ENCODE results near the gene DDX46. TPM values are rescaled to one million over a fixed set of nuclear protein-coding genes. Genes with fewer than 3 reads are reported as not detected.
A peak's percentile ranks its signal among the peaks of the same experiment; 100 is the strongest.
"Not testable (repeated sequence)": the region's sequence is repeated elsewhere in the genome, so short reads cannot be mapped to it uniquely, and the experiment has no call there.

DDX46 gene, protein sequence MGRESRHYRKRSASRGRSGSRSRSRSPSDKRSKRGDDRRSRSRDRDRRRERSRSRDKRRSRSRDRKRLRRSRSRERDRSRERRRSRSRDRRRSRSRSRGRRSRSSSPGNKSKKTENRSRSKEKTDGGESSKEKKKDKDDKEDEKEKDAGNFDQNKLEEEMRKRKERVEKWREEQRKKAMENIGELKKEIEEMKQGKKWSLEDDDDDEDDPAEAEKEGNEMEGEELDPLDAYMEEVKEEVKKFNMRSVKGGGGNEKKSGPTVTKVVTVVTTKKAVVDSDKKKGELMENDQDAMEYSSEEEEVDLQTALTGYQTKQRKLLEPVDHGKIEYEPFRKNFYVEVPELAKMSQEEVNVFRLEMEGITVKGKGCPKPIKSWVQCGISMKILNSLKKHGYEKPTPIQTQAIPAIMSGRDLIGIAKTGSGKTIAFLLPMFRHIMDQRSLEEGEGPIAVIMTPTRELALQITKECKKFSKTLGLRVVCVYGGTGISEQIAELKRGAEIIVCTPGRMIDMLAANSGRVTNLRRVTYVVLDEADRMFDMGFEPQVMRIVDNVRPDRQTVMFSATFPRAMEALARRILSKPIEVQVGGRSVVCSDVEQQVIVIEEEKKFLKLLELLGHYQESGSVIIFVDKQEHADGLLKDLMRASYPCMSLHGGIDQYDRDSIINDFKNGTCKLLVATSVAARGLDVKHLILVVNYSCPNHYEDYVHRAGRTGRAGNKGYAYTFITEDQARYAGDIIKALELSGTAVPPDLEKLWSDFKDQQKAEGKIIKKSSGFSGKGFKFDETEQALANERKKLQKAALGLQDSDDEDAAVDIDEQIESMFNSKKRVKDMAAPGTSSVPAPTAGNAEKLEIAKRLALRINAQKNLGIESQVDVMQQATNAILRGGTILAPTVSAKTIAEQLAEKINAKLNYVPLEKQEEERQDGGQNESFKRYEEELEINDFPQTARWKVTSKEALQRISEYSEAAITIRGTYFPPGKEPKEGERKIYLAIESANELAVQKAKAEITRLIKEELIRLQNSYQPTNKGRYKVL
- total RNA-seq, result 10 to 100 TPM; 21.8 to 68.5 (median 33.1) TPM

- Histone ChIP-seq H3K4me3 (peak within 1 kb of the TSS; percentile 95), H3K4me1 (peaks cover 22% of the 10 kb centered on the region), H3K27me3 (no peaks in the 10 kb centered on the region), H3K27ac (peak within 1 kb of the TSS; percentile 82), H3K9me3 (no peaks in the 10 kb centered on the region), H3K36me3 (peaks cover 2% of the 10 kb centered on the region)
- TF ChIP-seq POLR2AphosphoS5 (IDR thresholded peaks at IDR 0.05) (peak in 2 of 3 donors; percentile 61 to 76), CTCF (IDR thresholded peaks at IDR 0.05) (peak in 1 of 2 donors; percentile 84), EP300 (IDR thresholded peaks at IDR 0.05) (no peak), POLR2A (IDR thresholded peaks at IDR 0.05) (peak in 1 of 2 donors; percentile 69)
- DNase-seq (ENCODE audit: low spot score in 2 of 2), result peak; percentile 96
- whole genome bisulfite sequencing, result 0% methylated on average over 38 of the region's 73 CpGs
Observed at GRCh38 chr5:134758504-134759341, at the start of gene DDX46. Gene DDX46, plus strand, starts transcription at chr5:134758779. Its CDS starts 160 bp downstream, at chr5:134758939.

DNA sequence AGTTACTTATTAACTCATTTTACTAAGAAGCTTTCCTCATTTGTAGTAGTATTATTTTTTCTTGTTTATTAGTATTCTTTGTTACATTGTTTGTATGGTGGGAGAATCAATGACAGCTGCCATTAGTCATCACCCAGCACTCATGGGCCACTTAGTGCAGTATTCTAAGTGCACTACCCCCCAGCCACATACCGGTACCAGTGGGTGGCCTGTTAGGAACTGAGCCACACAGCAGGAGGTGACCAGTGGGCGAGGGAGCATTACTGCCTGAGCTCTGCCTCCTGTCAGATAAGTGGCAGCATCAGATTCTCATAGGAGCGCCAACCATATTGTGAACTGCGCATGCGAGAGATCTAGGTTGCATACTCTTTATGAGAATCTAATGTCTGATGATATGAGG is 44.5 kb upstream of the DDX46 start:
- Histone ChIP-seq H3K9me3 (no peaks in the 10 kb centered on the region), H3K27me3 (no peaks in the 10 kb centered on the region), H3K4me3 (no peak overlapping the region), H3K36me3 (peaks cover 95% of the 10 kb centered on the region), H3K27ac (no peak overlapping the region), H3K4me1 (no peaks in the 10 kb centered on the region)
- WGBS, result 95% methylated on average over 5 of the region's 5 CpGs
- DNase-seq (ENCODE audit: low spot score in 2 of 2), result no peak
- TF ChIP-seq CTCF (IDR thresholded peaks at IDR 0.05) (no peak), EP300 (IDR thresholded peaks at IDR 0.05) (no peak), POLR2A (IDR thresholded peaks at IDR 0.05) (no peak)

DNA sequence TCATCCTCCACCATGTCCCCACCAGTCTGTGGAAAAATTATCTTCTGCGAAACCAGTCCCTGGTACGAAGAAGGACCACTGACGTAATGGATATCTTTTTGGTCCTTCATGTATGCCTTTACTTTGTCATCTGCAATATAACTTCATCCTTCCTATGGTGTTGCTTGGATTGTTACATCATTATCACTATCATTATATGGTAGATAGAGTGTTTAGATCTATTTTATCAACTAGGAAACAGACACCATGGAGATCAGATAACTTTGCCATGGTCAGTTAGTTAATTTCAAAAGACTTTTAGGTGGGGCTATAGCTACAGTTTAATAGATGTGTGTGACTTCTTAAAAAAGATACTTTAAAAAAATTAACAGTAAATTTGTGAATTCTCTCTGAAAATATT is 44.0 kb upstream of the DDX46 start:
- Histone ChIP-seq H3K27me3 (no peaks in the 10 kb centered on the region), H3K27ac (no peak overlapping the region), H3K4me3 (no peak overlapping the region), H3K9me3 (no peaks in the 10 kb centered on the region), H3K36me3 (peaks cover 95% of the 10 kb centered on the region), H3K4me1 (no peaks in the 10 kb centered on the region)
- 98% methylated on average over 3 of the region's 3 CpGs for WGBS
- DNase-seq (ENCODE audit: low spot score in 2 of 2), result no peak
- no peak for TF ChIP-seq CTCF (IDR thresholded peaks at IDR 0.05)
- no peak for TF ChIP-seq POLR2AphosphoS5 (IDR thresholded peaks at IDR 0.05)
- TF ChIP-seq POLR2A (IDR thresholded peaks at IDR 0.05), result no peak

GRCh38 chr5:134715466-134715865 is 43.1 kb upstream of the DDX46 start:
- not testable (repeated sequence) for H3K4me1 ChIP-seq; DNase-seq (ENCODE audit: low spot score in 2 of 2); H3K9me3 ChIP-seq; H3K27ac ChIP-seq; H3K4me3 ChIP-seq; H3K27me3 ChIP-seq
- H3K36me3 ChIP-seq, result peaks cover 93% of the 10 kb centered on the region
- WGBS, result 89% methylated on average over 4 of the region's 4 CpGs

GRCh38 chr5:134724872-134725271 is 33.7 kb upstream of the DDX46 start:
- no peak for TF ChIP-seq POLR2A (IDR thresholded peaks at IDR 0.05)
- TF ChIP-seq EP300 (IDR thresholded peaks at IDR 0.05), result no peak
- TF ChIP-seq CTCF (IDR thresholded peaks at IDR 0.05), result no peak
- no peak for TF ChIP-seq POLR2AphosphoS5 (IDR thresholded peaks at IDR 0.05)
- WGBS, result 93% methylated on average over 1 of the region's 1 CpG
- no peaks in the 10 kb centered on the region for H3K4me1 ChIP-seq

More at GRCh38 chr5:134724872-134725271, 33.7 kb upstream of the DDX46 start:
- H3K9me3 ChIP-seq, result no peaks in the 10 kb centered on the region
- no peak overlapping the region for H3K27ac ChIP-seq
- H3K36me3 ChIP-seq, result peaks cover 49% of the 10 kb centered on the region
- no peak overlapping the region for H3K4me3 ChIP-seq
- DNase-seq (ENCODE audit: low spot score in 2 of 2), result no peak
- H3K27me3 ChIP-seq, result no peaks in the 10 kb centered on the region
